ENCODE measurements around the gene LPCAT2.

GRCh38 chr16:55630774-55631173 lies 121.9 kb downstream of the LPCAT2 start:
- no peak for TF ChIP-seq CTCF (IDR thresholded peaks at IDR 0.05; ENCODE audit: poor library complexity)
- no peak for TF ChIP-seq EZH2 (IDR thresholded peaks at IDR 0.05; ENCODE audit: borderline replicate concordance)
